HEK293 (cell line): Measurements from ENCODE around the gene PPIL3.

Experiments used
- CTCF ChIA-PET: fragments of 350-600 bp; formaldehyde crosslinking; extraction: SDS; loops from one replicate; lab custom pipeline; 2021; ENCODE audit warnings: antibody characterized with exemption; lab: Yijun Ruan, JAX
- POLR2A ChIA-PET: fragments of 300-600 bp; formaldehyde crosslinking; extraction: SDS; loops from one replicate; lab custom pipeline; 2020; ENCODE audit warnings: antibody characterized with exemption, inconsistent platforms; lab: Yijun Ruan, JAX
- H3K27ac ChIP-seq: fragments of 200-500 bp; sonication (Bioruptor generic); 2 replicates; pipeline ENCODE4 v1.5.1; 2014; ENCODE audit warnings: low read depth, low read length, control low read depth, inconsistent platforms; ENCODE audit errors: extremely low read depth
- H3K36me3 ChIP-seq, 2 experiments: fragments of 200-500 bp in 1 of 2; sonication (Bioruptor generic) in 1 of 2; 1 replicate in 1 of 2; 2 replicates in 1 of 2; pipeline ENCODE4 v1.5.1; 2014 to 2017; ENCODE audit warnings: inconsistent platforms in 2 of 2, low read length in 2 of 2; ENCODE audit not compliant: control insufficient read depth in 2 of 2, insufficient read depth in 1 of 2
- H3K4me1 ChIP-seq: fragments of 200-500 bp; sonication (Bioruptor generic); 2 replicates; pipeline ENCODE4 v1.5.1; 2014; ENCODE audit warnings: mild to moderate bottlenecking, low read length, inconsistent platforms; ENCODE audit not compliant: control insufficient read depth, insufficient read depth
- H3K4me3 ChIP-seq: 2 replicates; pipeline ENCODE4 v1.5.1; 2011; ENCODE audit warnings: low read depth, mild to moderate bottlenecking, control low read depth, low read length, moderate library complexity
- H3K9me3 ChIP-seq: fragments of 200-500 bp; sonication (Bioruptor generic); 2 replicates; pipeline ENCODE4 v1.5.1; 2014; ENCODE audit warnings: low read depth, low read length, inconsistent platforms; ENCODE audit not compliant: control insufficient read depth, insufficient read depth
- ZNF266 ChIP-seq: fragments of 450-650 bp; formaldehyde crosslinking; IDR thresholded peaks from 2 replicates; pipeline ENCODE4 v1.5.1; 2016; ENCODE audit warnings: missing biosample characterization, missing genetic modification characterization, low read depth
- TF ChIP-seq, protein P1 (sequence below): fragments of 450-650 bp; formaldehyde crosslinking; IDR thresholded peaks from 2 replicates; pipeline ENCODE4 v1.5.0; 2017; ENCODE audit warnings: missing biosample characterization, missing genetic modification characterization, borderline replicate concordance

The PPIL3 gene

DNA sequence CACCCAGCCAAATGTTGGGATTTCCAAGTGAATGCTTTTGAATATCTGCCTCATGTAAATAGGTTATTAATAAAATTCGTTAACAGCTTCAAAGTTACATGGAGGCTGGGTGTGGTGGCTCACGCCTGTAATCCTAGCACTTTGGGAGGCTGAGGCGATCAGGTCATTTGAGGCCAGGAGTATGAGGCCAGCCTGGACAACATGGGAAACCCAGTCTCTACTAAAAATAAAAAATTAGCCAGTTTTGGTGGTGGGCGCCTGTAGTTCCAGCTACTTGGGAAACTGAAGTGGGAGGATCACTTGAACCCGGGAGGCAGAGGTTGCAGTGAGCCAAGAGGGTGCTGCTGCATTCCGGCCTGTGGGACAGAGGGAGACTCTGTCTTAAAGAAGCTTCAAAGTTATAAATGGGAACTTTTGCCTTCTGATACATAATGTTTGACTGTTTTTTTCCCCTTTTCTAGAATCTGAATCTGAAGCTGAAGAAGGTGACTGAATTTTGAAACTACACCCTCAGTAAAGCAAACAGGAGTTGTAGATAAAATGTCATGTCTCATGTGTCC, 67.1 kb downstream of the PPIL3 start:
- TF ChIP-seq ZNF266 (tag by site-specific recombination): no peak
- TF ChIP-seq, protein P1, sequence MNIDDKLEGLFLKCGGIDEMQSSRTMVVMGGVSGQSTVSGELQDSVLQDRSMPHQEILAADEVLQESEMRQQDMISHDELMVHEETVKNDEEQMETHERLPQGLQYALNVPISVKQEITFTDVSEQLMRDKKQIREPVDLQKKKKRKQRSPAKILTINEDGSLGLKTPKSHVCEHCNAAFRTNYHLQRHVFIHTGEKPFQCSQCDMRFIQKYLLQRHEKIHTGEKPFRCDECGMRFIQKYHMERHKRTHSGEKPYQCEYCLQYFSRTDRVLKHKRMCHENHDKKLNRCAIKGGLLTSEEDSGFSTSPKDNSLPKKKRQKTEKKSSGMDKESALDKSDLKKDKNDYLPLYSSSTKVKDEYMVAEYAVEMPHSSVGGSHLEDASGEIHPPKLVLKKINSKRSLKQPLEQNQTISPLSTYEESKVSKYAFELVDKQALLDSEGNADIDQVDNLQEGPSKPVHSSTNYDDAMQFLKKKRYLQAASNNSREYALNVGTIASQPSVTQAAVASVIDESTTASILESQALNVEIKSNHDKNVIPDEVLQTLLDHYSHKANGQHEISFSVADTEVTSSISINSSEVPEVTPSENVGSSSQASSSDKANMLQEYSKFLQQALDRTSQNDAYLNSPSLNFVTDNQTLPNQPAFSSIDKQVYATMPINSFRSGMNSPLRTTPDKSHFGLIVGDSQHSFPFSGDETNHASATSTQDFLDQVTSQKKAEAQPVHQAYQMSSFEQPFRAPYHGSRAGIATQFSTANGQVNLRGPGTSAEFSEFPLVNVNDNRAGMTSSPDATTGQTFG (tag by site-specific recombination): no peak
- Histone ChIP-seq H3K9me3 (no peaks in the 10 kb centered on the region), H3K27ac (no peak overlapping the region), H3K36me3 (peaks cover 48 to 67% of the 10 kb centered on the region in 2 experiments), H3K4me3 (no peak overlapping the region), H3K4me1 (no peaks in the 10 kb centered on the region)
- POLR2A ChIA-PET: interaction anchor here (0.7 kb wide), 1 partner anchor 109 kb away, joined by 3 read pairs; no protein-coding TSS in a partner anchor
- CTCF ChIA-PET: no interaction called here
